Renal pelvis (tissue), 4 donors: ENCODE measurements around the gene ZBTB46. TPM values are rescaled to one million over a fixed set of nuclear protein-coding genes. Genes with fewer than 3 reads are reported as not detected.
"Not testable (repeated sequence)": the region's sequence is repeated elsewhere in the genome, so short reads cannot be mapped to it uniquely, and the experiment has no call there.

Experiments used
- DNase-seq: peaks from one replicate; pipeline ENCODE4 v3.0.0-alpha.2; 2013
- polyA plus RNA-seq, 3 donors: library from polyadenylated mRNA; unstranded; fragments of 120-200 nt; gene quantifications; one replicate each; pipeline ENCODE4 v1.2.1, GENCODE V29; 2013; ENCODE audit not compliant: insufficient read length in 3 of 3

Gene ZBTB46
- polyA plus RNA-seq, 3 donors, result 16.8 to 23.5 (median 19.5) TPM

DNA sequence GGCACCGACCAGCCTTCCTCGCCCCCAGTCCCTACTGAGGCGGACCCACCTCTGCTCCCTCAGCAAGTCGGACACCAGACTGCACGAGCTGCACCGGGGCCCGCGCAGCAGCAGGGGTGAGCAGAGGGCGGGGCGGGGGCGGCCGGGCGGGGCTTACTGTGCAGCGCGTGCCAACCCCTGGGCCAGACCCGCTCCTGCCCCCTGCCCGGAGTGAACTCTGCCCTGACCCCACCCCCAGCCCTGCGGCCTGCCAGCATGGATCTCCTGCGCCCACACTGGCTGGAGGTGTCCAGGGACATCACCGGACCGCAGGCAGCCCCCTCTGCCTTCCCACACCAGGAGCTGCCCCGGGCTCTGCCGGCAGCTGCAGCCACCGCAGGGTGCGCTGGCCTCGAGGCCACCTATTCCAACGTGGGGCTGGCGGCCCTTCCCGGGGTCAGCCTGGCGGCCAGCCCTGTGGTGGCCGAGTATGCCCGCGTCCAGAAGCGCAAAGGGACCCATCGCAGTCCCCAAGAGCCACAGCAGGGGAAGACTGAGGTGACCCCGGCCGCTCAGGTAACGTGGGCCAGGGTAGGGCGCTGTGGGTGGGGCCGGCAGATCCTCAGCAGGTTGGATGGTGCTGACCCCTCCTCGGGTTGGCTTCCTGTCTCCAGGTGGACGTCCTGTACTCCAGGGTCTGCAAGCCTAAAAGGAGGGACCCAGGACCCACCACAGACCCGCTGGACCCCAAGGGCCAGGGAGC, 92.9 kb downstream of the ZBTB46 start:
- no peak for DNase-seq

DNA sequence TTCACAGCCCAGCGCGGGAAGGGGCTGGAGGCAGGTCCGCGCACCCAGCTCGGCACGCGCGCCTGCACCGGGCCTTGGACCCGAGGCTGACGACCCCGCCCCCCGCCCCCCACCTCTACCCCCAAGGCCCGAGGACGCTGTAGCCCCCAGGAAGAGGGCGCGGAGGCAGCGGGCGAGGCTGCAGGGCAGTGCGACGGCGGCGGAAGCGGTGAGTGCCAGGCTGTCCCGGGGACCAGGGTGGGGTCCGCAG, 93.4 kb downstream of the ZBTB46 start:
- no peak for DNase-seq

DNA sequence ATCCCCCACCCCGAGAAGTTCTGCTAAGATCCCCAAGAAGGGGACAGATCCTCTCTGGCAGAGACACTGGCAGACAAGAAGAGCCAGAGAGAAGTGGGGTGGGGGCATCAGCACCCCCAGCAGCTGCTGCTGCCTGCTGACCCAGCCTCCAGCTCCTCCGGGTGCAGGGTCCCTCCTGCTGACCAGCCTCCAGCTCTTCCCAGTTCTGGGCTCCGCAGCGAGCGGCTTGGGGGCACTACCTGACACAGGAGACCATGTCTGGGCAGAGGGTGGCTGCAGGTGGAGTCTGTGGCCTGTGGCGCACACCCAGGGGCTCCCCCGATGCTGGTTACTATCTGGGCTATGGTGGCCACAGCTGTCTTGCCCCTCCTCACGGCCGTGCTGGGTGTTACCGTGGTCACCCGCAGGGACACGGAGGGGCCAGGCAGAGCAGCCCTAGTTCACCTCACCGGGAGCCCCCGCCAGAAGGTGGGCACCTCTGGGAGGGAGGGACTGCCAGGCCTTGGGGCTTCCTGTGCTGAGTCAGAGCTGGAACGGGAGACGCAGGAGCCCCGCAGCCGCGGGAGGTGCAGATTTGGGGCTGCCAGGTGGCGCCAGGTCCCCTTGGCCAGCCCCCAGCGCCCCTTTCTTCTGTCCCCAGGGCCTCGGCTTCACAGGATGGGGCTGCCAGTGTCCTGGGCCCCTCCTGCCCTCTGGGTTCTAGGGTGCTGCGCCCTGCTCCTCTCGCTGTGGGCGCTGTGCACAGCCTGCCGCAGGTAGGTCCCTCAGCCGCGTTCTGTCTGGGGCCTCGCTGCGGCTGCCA, 94.0 kb downstream of the ZBTB46 start:
- DNase-seq, result no peak

DNA sequence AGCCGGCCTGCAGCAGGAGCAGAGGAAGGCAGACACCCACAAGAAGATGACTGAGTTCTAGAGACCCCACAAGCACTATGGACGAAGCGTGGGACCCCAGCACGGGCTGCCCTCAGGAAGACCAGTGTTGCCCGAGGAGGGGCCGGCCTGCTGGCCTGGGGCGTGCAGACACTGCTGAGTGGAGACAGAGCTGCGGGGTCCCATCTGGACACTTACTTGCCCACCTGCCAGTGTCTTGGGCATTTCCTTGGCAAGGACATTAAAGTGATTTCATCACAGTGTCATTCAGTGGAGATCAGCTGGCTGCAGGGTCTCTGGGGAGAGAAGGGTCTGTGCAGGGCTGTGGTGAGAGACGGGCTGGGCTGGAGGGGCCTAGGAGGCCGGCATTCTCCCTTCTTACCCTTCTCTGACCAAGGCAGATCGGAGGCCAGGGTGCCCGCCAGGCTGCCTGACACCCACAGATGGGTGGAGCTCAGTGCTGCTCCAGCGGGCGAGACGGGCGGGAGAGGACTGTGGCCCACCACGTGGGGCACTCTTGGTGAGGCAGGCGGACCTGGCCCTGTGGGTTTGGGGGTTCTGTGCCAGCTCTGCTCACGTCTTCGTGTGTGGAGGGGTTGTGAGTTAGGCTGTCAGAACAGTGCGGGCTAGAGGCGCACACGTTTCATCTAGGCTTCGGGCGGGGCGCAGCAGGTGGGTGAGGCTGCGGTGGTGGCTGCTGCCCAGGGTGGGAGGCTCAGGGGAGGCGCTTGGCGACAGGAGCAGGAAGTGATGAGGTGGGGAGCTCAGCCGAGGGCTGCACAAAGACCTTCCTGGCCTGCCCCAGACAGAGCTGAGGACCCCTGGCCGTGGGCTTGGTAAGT, 95.0 kb downstream of the ZBTB46 start, which contains the start of gene LIME1:
Gene LIME1, plus strand, starts transcription at position 806 of the 860 bp plus-strand sequence. CDS start 886 bp downstream, outside the sequence.
- DNase-seq, result no peak

DNA sequence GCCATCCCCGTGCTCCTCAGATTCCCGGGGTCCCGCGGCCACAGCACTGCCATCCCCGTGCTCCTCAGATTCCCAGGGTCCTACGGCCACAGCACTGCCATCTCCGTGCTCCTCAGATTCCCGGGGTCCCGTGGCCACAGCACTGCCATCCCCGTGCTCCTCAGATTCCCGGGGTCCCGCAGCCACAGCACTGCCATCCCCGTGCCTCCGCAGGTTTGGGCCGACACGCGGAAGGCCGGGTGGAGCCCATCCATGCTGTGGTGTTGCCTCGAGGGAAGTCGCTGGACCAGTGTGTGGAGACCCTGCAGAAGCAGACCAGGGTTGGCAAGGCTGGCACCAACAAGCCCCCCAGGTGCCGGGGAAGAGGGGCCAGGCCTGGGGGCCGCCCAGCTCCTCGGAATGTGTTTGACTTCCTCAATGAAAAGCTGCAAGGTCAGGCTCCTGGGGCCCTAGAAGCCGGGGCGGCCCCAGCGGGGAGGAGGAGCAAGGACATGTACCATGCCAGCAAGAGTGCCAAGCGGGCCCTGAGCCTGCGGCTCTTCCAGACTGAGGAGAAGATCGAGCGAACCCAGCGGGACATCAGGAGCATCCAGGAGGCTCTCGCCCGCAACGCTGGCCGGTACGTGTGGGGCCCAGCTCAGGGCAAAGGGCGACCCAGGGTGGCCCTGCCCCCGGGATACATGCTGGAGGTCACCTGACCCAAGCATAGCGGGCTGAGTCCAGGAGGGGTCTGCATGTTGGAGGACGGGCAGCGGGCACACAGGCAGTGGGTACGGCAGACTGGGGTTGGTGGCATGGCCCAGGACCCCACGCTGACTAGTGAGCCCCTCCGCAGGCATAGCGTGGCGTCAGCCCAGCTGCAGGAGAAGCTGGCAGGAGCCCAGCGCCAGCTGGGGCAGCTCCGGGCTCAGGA, 95.9 kb downstream of the ZBTB46 start:
- no peak for DNase-seq

DNA sequence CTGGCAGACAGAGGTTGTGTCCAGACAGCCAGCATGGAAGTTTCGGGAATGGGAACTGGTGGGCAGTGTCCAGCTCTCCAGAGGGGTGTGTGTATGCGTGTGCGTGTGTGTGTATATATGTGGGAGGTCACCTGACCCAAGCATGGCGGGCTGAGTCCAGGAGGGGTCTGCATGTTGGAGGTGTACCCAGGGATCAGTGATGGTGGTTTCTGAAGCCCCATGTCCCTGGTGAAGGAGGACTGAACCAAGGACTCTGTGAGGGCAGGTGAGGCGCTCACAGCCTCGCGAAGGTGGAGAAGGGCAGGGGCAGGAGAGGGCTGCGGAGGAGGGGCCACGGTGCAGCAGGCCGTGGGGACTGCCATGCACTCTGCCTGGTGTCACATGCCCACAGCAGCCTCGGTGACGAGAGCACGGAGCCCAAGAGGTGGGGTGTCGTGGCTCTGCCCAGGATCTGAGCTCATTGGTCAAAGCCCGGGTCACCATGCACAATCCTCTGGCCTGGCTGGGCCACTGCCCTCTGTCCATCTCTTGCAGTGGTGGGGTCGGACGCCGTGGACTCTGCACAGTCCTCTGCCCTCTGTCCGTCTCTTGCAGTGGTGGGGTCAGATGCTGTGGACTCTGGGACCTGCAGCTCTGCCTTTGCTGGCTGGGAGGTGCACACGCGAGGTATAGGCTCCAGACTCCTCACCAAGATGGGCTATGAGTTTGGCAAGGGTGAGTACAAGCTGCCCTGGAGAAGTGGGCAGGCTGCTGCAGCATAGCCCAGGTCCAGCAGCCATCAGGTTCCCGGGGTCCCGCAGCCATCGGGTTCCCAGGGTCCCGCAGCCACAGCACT, 96.7 kb downstream of the ZBTB46 start:
- DNase-seq, result no peak

DNA sequence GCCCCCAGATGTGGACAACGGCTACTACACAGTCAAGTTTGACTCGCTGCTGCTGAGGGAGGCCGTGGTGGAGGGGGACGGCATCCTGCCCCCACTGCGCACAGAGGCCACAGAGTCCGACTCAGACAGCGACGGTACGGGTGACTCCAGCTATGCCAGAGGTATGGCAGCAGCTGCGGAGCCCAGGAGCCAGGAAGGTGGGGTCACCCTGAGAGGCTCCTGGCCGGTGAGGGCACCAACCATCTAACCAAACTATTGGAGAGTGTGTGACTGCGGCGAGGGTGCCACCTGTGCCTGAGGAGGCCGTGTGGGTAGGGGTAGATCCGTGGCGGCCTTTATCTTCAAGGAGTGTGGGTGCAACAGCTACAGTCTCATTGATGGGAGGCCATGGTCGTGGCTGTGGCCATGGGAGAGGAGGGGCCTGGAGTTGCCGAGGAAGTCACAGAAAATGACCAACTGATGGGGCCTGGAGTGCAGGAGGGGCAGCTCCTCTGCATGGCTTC, 97.4 kb downstream of the ZBTB46 start:
- no peak for DNase-seq

DNA sequence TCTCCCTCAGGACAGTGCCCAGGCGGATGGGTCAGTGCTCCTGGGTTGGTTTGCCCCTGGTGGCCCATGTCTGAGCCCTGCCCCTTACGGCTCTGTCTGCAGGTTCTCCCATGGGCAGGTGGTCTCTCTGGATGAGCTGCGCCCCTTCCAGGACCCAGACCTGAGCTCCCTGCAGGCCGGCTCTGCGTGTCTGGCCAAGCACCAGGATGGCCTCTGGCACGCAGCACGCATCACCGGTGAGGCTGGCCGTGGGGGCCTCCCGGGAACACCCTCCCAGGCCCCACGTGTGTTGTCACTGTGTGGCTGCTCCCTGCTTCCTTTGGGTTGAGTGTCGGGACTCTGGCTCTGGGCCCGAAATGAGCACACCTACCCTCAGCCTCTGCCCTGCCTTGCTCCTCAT, 97.9 kb downstream of the ZBTB46 start:
- DNase-seq, result no peak

DNA sequence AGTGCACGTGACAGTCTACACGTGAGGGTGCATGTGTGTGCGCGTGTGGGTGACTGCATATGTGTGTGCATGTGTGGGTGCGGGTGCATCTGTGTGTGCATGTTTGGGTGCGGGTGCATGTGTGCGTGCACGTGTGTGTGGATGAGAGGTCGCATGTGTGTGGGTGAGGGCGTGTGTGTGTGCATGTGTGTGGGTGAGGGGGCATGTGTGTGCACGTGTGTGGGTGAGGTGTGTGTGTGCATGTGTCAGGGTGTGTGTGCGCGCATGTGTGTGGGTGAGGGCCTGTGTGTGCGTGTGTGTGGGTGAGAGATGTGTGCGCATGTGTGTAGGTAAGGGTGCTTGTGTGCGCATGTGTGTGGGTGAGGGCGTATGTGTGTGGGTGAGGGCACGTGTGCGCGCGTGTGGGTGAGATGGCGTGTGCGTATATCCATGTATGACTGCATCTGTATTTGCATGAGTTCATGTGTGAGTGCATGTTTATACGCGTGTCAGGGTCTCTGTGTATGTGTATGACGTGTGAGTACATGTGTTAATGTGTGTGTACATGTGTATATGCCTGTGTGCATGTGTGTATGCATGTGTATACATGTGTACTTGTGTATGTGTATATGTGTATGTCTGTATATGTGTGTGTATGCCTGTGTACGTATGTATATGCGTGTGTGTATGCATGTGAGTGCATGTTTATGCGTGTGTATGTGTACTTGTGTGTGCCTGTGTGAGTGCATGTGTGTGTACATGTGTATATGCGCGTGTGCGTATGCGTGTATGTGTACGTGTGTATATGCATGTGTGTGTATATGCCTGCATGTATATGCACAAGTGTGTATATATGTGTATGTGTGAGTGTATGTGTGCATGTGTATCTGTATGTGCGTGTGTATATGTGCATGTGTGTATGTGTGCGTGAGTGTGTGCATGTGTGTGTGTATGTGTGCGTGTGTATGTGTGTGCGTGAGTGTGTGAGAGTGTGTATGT, 98.7 kb downstream of the ZBTB46 start:
- DNase-seq, result no peak

DNA sequence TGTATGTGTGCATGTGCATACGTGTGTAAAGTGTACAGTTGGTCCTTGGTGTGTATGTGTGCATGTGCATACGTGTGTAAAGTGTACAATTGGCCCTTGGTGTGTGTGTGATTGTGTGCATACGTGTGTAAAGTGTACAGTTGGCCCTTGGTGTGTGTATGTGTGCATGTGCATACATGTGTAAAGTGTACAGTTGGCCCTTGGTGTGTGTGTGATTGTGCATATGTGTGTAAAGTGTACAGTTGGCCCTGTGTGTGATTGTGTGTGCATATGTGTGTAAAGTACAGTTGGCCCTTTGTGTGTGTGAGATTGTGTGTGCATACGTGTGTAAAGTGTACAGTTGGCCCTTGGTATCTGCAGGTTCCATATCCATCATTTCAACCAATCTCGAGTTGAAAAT, 99.7 kb downstream of the ZBTB46 start:
- no peak for DNase-seq

DNA sequence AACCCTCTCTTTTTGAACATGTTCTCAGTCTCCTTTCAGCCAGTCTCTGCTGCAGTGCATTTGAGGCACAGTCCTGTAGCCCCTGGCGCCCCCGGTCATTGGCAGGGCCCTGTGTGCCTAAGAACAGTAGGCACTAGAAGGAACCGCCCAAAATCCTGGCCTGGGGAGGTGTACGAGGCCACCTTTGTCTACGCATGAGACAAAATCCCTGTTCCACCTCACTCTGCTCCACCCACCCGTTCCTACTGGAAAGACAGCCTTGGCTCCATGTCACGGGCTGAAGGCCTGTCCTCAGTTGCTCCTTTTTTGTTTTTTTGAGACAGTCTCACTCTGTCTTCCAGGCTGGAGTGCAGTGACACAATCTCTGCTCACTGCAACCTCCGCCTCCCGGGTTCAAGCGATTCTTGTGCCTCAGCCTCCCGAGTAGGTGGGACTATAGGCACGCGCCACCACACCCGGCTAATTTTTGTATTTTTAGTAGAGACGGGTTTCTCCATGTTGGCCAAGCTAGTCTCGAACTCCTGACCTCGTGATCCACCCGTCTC, 100.8 kb downstream of the ZBTB46 start:
- not testable (repeated sequence) for DNase-seq

DNA sequence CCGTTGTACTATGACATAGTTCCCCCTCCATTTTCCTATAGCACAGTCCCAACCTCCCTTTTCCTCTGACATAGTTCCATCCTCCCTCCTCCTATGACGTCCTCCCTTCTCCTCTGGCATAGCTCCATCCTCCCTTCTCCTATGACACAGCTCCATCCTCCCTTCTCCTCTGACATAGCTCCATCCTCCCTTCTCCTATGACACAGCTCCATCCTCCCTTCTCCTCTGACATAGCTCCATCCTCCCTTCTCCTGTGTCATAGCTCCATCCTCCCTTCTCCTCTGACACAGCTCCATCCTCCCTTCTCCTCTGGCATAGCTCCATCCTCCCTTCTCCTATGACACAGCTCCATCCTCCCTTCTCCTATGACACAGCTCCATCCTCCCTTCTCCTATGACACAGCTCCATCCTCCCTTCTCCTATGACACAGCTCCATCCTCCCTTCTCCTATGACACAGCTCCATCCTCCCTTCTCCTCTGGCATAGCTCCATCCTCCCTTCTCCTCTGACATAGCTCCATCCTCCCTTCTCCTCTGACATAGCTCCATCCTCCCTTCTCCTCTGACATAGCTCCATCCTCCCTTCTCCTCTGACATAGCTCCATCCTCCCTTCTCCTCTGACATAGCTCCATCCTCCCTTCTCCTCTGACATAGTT, 108.0 kb downstream of the ZBTB46 start:
- not testable (repeated sequence) for DNase-seq

DNA sequence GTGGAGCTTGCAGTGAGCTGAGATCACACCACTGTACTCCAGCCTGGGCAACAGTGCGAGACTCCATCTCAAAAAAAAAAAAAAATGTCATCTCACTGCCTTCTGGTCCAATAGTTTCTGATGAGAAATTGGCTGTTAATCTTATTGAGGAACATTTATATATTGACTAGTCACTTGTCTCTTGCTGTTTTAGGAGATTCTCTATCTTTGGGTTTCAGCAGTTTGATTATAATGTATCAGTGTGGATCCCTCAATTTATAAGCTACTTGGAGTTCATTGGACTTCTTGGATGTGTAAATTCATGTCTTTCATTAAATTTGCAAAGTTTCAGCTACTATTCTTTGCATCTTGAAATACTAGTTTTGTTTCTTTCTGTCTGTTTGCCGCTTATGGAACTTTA, 112.1 kb downstream of the ZBTB46 start:
- DNase-seq, result no peak

DNA sequence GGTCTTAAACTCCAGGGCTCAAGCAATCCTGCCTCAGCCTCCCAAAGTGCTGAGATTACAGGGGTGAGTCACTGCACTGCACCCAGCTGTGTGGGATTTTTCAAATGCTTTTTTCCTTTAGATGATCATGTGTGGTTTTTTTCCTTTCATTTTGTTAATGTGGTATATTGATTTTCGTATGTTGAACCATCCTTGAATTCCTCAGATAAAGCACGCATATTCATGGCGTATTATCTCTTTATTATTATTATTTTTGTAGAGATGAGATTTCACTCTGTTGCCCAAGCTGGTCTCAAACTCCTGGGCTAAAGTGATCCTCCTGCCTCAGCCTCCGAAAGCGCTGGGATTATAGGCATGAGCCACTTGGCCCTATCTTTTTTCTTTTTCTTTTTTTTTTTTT, 116.2 kb downstream of the ZBTB46 start:
- no peak for DNase-seq

DNA sequence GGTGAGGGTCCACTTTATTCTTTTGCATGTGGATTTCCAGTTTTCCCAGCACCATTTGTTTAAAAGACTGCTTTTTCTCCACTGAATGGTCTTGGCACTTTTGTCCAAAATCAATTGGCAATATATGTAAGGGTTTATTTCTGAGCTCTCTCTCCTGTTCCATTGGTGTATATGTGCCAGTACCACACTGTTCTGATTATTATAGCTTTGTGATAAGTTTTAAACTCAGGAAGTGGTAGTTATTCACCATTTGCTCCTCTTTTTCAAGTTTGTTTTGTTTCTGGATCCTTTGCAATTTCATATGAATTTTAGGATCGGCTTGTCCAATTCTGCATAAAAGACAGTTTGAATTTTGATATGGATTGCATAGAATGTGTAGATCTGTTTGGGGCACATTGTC, 118.9 kb downstream of the ZBTB46 start:
- DNase-seq, result no peak

DNA sequence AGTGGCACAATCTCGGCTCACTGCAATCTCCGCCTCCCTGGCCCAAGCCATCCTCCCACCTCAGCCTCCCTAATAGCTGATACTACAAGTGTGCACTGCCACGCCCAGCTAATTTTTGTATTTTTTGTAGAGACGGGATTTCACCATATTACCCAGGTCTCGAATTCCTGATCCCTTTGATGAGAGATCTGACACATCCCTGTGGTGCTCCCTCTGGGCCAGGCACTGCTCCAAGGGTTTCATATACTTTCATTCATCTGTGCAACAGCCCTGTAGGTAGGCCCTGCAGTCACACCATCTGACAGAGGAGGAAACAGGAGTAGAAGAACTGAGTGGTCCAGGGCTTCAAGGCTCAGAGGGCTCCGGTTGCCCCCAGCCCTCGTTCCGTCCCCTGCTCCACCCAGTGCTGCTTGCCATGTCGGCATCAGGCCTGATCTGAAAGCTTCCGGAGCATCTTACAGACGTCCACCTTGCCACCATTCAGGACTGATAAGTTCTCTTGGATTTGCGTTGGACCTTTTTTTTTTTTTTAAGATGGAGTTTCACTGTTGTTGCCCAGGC, 119.9 kb downstream of the ZBTB46 start:
- no peak for DNase-seq

DNA sequence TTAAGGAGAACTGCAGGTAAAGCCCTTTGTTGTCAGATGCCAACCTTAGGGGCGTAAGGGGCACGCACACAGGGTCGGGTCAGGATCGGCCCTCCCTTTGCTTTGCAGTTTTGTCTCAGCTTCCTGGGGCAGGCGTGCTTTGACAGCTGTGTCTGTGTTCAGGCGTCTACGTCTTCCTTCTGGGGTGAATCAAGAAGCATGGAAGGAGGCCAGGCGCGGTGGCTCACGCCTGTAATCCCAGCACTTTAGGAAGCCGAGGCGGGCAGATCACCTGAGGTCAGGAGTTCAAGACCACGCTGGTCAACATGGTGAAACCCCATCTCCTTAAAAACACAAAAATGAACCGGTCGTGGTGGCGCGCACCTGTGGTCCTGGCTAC, 121.9 kb downstream of the ZBTB46 start:
- no peak for DNase-seq
